Panc1 (cell line): ENCODE results near the gene DPP8.

Experiments
- POLR2AphosphoS5 ChIP-seq: IDR thresholded peaks from 2 replicates; pipeline ENCODE4 v1.6.1; 2012; ENCODE audit warnings: mild to moderate bottlenecking, low read depth, low read length, moderate library complexity
- SIN3A ChIP-seq: IDR thresholded peaks from 2 replicates; pipeline ENCODE4 v1.6.1; 2012; ENCODE audit warnings: low read depth, mild to moderate bottlenecking, low read length, moderate library complexity, borderline replicate concordance; ENCODE audit not compliant: insufficient read depth
- TCF7L2 ChIP-seq: IDR thresholded peaks from 2 replicates; pipeline ENCODE4 v1.6.1; 2011; ENCODE audit warnings: mild to moderate bottlenecking, low read depth, low read length, inconsistent platforms
- TF ChIP-seq, protein P1 (sequence below), 2 experiments: IDR thresholded peaks; 2 replicates each; pipeline ENCODE4 v1.6.1; 2011 to 2012; ENCODE audit warnings: low read depth in 2 of 2, control low read depth in 1 of 2, low read length in 1 of 2, mild to moderate bottlenecking in 1 of 2, moderate library complexity in 1 of 2; ENCODE audit not compliant: insufficient read depth in 1 of 2
- TF ChIP-seq, protein P2 (sequence below): fragments of 450-650 bp; IDR thresholded peaks from 2 replicates; pipeline ENCODE4 v1.5.1; 2017; ENCODE audit warnings: mild to moderate bottlenecking

DNA sequence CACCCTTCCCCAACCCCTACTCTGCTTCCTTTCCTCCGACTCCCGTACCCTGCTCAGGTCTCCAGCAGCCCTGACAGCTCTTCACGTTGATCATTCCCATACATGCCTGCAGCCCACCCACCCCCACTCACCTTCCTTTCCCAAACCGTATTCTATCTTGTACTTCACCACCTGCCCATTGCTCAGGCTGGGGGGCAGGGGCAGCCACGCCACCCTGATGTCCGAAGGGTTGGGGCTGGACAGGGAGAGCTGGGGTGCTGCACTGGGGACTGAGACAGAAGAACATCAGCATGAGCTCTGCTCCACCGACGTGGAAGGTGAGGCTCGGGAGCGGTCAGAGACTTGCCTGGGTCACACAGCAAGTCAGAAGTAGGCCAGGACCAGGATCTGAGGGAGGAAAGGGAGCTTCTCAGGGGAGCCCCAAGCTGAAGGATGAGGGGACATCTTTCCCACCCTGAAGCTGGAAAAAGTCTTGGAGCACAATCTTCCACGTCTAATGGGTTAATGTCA, 123.2 kb downstream of the DPP8 start:
- TF ChIP-seq, protein P1, sequence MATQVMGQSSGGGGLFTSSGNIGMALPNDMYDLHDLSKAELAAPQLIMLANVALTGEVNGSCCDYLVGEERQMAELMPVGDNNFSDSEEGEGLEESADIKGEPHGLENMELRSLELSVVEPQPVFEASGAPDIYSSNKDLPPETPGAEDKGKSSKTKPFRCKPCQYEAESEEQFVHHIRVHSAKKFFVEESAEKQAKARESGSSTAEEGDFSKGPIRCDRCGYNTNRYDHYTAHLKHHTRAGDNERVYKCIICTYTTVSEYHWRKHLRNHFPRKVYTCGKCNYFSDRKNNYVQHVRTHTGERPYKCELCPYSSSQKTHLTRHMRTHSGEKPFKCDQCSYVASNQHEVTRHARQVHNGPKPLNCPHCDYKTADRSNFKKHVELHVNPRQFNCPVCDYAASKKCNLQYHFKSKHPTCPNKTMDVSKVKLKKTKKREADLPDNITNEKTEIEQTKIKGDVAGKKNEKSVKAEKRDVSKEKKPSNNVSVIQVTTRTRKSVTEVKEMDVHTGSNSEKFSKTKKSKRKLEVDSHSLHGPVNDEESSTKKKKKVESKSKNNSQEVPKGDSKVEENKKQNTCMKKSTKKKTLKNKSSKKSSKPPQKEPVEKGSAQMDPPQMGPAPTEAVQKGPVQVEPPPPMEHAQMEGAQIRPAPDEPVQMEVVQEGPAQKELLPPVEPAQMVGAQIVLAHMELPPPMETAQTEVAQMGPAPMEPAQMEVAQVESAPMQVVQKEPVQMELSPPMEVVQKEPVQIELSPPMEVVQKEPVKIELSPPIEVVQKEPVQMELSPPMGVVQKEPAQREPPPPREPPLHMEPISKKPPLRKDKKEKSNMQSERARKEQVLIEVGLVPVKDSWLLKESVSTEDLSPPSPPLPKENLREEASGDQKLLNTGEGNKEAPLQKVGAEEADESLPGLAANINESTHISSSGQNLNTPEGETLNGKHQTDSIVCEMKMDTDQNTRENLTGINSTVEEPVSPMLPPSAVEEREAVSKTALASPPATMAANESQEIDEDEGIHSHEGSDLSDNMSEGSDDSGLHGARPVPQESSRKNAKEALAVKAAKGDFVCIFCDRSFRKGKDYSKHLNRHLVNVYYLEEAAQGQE (IDR thresholded peaks at IDR 0.05; ENCODE audit: insufficient read depth in 1 of 2, low read depth in 2 of 2, low read length in 1 of 2) = no peak
- TF ChIP-seq, protein P2, sequence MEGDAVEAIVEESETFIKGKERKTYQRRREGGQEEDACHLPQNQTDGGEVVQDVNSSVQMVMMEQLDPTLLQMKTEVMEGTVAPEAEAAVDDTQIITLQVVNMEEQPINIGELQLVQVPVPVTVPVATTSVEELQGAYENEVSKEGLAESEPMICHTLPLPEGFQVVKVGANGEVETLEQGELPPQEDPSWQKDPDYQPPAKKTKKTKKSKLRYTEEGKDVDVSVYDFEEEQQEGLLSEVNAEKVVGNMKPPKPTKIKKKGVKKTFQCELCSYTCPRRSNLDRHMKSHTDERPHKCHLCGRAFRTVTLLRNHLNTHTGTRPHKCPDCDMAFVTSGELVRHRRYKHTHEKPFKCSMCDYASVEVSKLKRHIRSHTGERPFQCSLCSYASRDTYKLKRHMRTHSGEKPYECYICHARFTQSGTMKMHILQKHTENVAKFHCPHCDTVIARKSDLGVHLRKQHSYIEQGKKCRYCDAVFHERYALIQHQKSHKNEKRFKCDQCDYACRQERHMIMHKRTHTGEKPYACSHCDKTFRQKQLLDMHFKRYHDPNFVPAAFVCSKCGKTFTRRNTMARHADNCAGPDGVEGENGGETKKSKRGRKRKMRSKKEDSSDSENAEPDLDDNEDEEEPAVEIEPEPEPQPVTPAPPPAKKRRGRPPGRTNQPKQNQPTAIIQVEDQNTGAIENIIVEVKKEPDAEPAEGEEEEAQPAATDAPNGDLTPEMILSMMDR = no peak
- no peak for TF ChIP-seq POLR2AphosphoS5
- TF ChIP-seq TCF7L2 = no peak
- no peak for TF ChIP-seq SIN3A
